Activated naive CD8-positive, alpha-beta T cell treated with anti-CD3 and anti-CD28 coated beads, Interleukin-2, amount 50 U/mL, for 24 hours (primary cell): Measurements from ENCODE around the gene CD93.

Experiments used
- ATAC-seq: fragments of 150-1000 bp; cut with Tn5 transposase; one replicate; pipeline ENCODE4 v1.10.0; 2021
- DNase-seq: peaks from one replicate; pipeline ENCODE4 v3.0.0; 2021
- H3K27ac Mint-ChIP-seq: one replicate; pipeline ENCODE4 v1.8.0; 2021; ENCODE audit warnings: mild to moderate bottlenecking, mixed read lengths
- H3K27me3 Mint-ChIP-seq: one replicate; pipeline ENCODE4 v1.8.0; 2021; ENCODE audit warnings: mixed read lengths
- H3K36me3 Mint-ChIP-seq: one replicate; pipeline ENCODE4 v1.8.0; 2021; ENCODE audit warnings: low read depth, mixed read lengths
- H3K4me1 Mint-ChIP-seq: one replicate; pipeline ENCODE4 v1.8.0; 2021; ENCODE audit warnings: mixed read lengths
- H3K4me3 Mint-ChIP-seq: one replicate; pipeline ENCODE4 v1.8.0; 2021; ENCODE audit warnings: mild to moderate bottlenecking, moderate library complexity, mixed read lengths
- H3K9me3 Mint-ChIP-seq: one replicate; pipeline ENCODE4 v1.8.0; 2021; ENCODE audit warnings: mixed read lengths

Gene CD93

GRCh38 chr20:23096986-23097520 is 10.9 kb upstream of the CD93 start:
- ATAC-seq (no peak), DNase-seq (no peak)
- no peak overlapping the region for H3K4me3 Mint-ChIP-seq
- no peaks in the 10 kb centered on the region for H3K36me3 Mint-ChIP-seq
- no peaks in the 10 kb centered on the region for H3K9me3 Mint-ChIP-seq
- H3K4me1 Mint-ChIP-seq: no peaks in the 10 kb centered on the region
- no peak overlapping the region for H3K27ac Mint-ChIP-seq
- H3K27me3 Mint-ChIP-seq: peaks cover 2% of the 10 kb centered on the region

GRCh38 chr20:23096097-23096496 is 10.0 kb upstream of the CD93 start:
- no peak for ATAC-seq
- Mint-ChIP-seq H3K4me3 (no peak overlapping the region), H3K27me3 (peaks cover 2% of the 10 kb centered on the region), H3K4me1 (no peaks in the 10 kb centered on the region), H3K27ac (no peak overlapping the region), H3K9me3 (no peaks in the 10 kb centered on the region), H3K36me3 (no peaks in the 10 kb centered on the region)
- no peak for DNase-seq

- H3K4me3 Mint-ChIP-seq: no peak overlapping the region
- H3K27ac Mint-ChIP-seq: no peak overlapping the region
Observed at GRCh38 chr20:23095499-23095898, 9.4 kb upstream of the CD93 start.

GRCh38 chr20:23094927-23095326 is 8.8 kb upstream of the CD93 start:
- H3K27ac Mint-ChIP-seq: no peak overlapping the region
- H3K4me3 Mint-ChIP-seq: no peak overlapping the region
- no peaks in the 10 kb centered on the region for H3K36me3 Mint-ChIP-seq
- no peaks in the 10 kb centered on the region for H3K9me3 Mint-ChIP-seq
- no peak for ATAC-seq
- no peak for DNase-seq
- no peaks in the 10 kb centered on the region for H3K4me1 Mint-ChIP-seq
- H3K27me3 Mint-ChIP-seq: peaks cover 2% of the 10 kb centered on the region

More at GRCh38 chr20:23095499-23095898, 9.4 kb upstream of the CD93 start:
- Mint-ChIP-seq H3K27me3 (peaks cover 2% of the 10 kb centered on the region), H3K4me1 (no peaks in the 10 kb centered on the region), H3K36me3 (no peaks in the 10 kb centered on the region), H3K9me3 (no peaks in the 10 kb centered on the region)
- ATAC-seq (no peak), DNase-seq (no peak)

GRCh38 chr20:23094213-23094896 is 8.2 kb upstream of the CD93 start:
- DNase-seq (no peak), ATAC-seq (no peak)
- no peaks in the 10 kb centered on the region for H3K4me1 Mint-ChIP-seq
- no peaks in the 10 kb centered on the region for H3K9me3 Mint-ChIP-seq
- peaks cover 2% of the 10 kb centered on the region for H3K27me3 Mint-ChIP-seq
- H3K27ac Mint-ChIP-seq: no peak overlapping the region
- H3K36me3 Mint-ChIP-seq: no peaks in the 10 kb centered on the region
- no peak overlapping the region for H3K4me3 Mint-ChIP-seq

GRCh38 chr20:23093613-23094012 is 7.5 kb upstream of the CD93 start:
- Mint-ChIP-seq H3K36me3 (no peaks in the 10 kb centered on the region), H3K27me3 (peaks cover 2% of the 10 kb centered on the region), H3K4me3 (no peak overlapping the region), H3K9me3 (no peaks in the 10 kb centered on the region), H3K4me1 (no peaks in the 10 kb centered on the region), H3K27ac (no peak overlapping the region)
- DNase-seq (no peak), ATAC-seq (no peak)

- no peak for DNase-seq
- Mint-ChIP-seq H3K36me3 (no peaks in the 10 kb centered on the region), H3K27me3 (no peaks in the 10 kb centered on the region), H3K4me3 (no peak overlapping the region), H3K27ac (no peak overlapping the region), H3K9me3 (no peaks in the 10 kb centered on the region), H3K4me1 (no peaks in the 10 kb centered on the region)
- ATAC-seq: no peak
Observed at GRCh38 chr20:23092861-23093495, 6.9 kb upstream of the CD93 start.

- Mint-ChIP-seq H3K4me1 (peaks cover 1% of the 10 kb centered on the region), H3K4me3 (no peak overlapping the region), H3K27me3 (no peaks in the 10 kb centered on the region), H3K9me3 (no peaks in the 10 kb centered on the region), H3K36me3 (no peaks in the 10 kb centered on the region), H3K27ac (no peak overlapping the region)
- DNase-seq (no peak), ATAC-seq (no peak)
Observed at GRCh38 chr20:23092384-23092756, 6.2 kb upstream of the CD93 start.

GRCh38 chr20:23091721-23092383 is 5.7 kb upstream of the CD93 start:
- Mint-ChIP-seq H3K27me3 (no peaks in the 10 kb centered on the region), H3K4me3 (no peak overlapping the region), H3K27ac (no peak overlapping the region), H3K9me3 (no peaks in the 10 kb centered on the region), H3K4me1 (peaks cover 1% of the 10 kb centered on the region), H3K36me3 (no peaks in the 10 kb centered on the region)
- DNase-seq: no peak
- no peak for ATAC-seq

- no peaks in the 10 kb centered on the region for H3K36me3 Mint-ChIP-seq
- peaks cover 1% of the 10 kb centered on the region for H3K4me1 Mint-ChIP-seq
Observed at GRCh38 chr20:23090878-23091277, 4.8 kb upstream of the CD93 start.

GRCh38 chr20:23090147-23090546 is 4.0 kb upstream of the CD93 start:
- peaks cover 1% of the 10 kb centered on the region for H3K4me1 Mint-ChIP-seq
- no peak overlapping the region for H3K27ac Mint-ChIP-seq
- ATAC-seq (no peak), DNase-seq (no peak)
- H3K9me3 Mint-ChIP-seq: no peaks in the 10 kb centered on the region
- no peaks in the 10 kb centered on the region for H3K36me3 Mint-ChIP-seq
- no peaks in the 10 kb centered on the region for H3K27me3 Mint-ChIP-seq
- no peak overlapping the region for H3K4me3 Mint-ChIP-seq

More at GRCh38 chr20:23090878-23091277, 4.8 kb upstream of the CD93 start:
- no peak overlapping the region for H3K27ac Mint-ChIP-seq
- H3K9me3 Mint-ChIP-seq: no peaks in the 10 kb centered on the region
- DNase-seq (no peak), ATAC-seq (no peak)
- H3K27me3 Mint-ChIP-seq: no peaks in the 10 kb centered on the region
- no peak overlapping the region for H3K4me3 Mint-ChIP-seq

- DNase-seq (no peak), ATAC-seq (no peak)
- Mint-ChIP-seq H3K27me3 (no peaks in the 10 kb centered on the region), H3K36me3 (no peaks in the 10 kb centered on the region), H3K4me1 (peaks cover 1% of the 10 kb centered on the region), H3K9me3 (no peaks in the 10 kb centered on the region), H3K27ac (no peak overlapping the region), H3K4me3 (no peak overlapping the region)
Observed at GRCh38 chr20:23088866-23089265, 2.7 kb upstream of the CD93 start.

- H3K9me3 Mint-ChIP-seq: no peaks in the 10 kb centered on the region
- no peak for ATAC-seq
- no peak overlapping the region for H3K4me3 Mint-ChIP-seq
- no peaks in the 10 kb centered on the region for H3K36me3 Mint-ChIP-seq
- H3K4me1 Mint-ChIP-seq: peaks cover 1% of the 10 kb centered on the region
- no peaks in the 10 kb centered on the region for H3K27me3 Mint-ChIP-seq
- no peak overlapping the region for H3K27ac Mint-ChIP-seq
- DNase-seq: no peak
Observed at GRCh38 chr20:23087587-23088251, 1.6 kb upstream of the CD93 start.

- H3K4me3 Mint-ChIP-seq: no peak overlapping the region
Observed at GRCh38 chr20:23086931-23087411, 847 bp upstream of the CD93 start.

More at GRCh38 chr20:23086931-23087411, 847 bp upstream of the CD93 start:
- Mint-ChIP-seq H3K4me1 (peaks cover 1% of the 10 kb centered on the region), H3K9me3 (no peaks in the 10 kb centered on the region), H3K27ac (no peak overlapping the region), H3K27me3 (no peaks in the 10 kb centered on the region), H3K36me3 (no peaks in the 10 kb centered on the region)
- ATAC-seq (no peak), DNase-seq (no peak)
